GM18870 (cell line): ENCODE data around the gene CFAP157.

Experiments used
- ATAC-seq: cut with Tn5 transposase; IDR thresholded peaks from one replicate; pipeline ENCODE4 v1.9.1; 2021; ENCODE audit warnings: moderate library complexity; ENCODE audit not compliant: unreplicated experiment

CFAP157 gene

DNA sequence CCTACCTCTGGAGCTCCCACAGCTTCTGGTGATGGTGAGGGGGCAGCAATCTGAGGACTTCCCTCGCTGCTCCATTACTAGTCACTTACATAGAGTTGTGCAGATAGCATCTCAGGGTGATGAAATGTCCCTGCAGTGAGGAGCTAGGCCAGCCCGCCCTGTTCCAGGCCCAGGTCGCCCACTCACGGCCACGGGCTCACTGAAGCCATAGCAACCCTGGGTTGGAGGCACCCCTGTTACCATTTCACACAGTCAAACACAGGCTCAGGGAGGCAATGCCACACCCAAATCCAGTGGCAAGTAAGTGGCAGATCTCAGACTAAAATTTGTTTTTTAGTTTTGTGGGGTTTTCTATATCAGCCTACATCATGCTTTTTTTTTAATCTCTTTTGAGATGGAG is 52.1 kb downstream of the CFAP157 start:
- ATAC-seq: no peak

DNA sequence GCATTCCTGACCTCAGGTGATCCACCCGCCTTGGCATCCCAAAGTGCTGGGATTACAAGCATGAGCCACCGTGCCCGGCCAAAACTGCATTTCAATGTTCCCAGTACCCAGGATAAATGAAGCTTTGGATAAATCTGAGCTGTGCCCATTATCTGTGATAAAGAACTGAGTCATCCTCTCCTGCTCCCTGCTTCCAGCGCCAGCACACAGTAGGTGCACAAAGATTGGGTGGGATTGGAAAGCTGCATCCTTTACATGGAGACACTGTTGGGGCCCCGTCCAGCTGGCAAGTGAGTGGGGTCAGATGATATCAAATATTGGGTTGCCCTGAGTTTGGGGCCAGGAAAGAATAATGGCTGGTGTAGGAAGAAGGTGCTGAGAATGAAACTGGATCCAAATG is 54.3 kb downstream of the CFAP157 start:
- ATAC-seq: no peak

DNA sequence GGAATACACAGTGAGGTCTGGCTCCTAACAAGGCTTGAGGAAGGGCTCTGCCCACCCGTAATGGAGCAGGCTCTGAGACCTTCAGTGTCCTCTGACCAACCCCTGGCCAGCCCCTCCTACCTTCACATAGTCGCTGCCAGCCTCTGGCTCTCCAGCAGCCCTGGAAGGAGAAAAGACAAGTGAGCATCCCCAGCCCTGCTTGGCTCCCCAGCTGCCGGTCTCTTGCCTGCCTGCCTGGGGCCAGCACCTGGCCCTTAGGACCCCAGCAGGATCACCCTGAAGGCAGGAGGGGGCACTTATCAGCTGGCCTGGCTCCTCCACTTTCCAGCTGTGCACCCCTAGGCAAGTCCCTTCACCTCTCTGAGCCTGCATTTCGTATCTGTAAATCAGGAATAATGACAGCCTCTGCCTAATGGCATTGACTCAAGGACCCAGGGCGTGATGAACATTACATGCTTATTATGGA is 54.7 kb downstream of the CFAP157 start:
- no peak for ATAC-seq

DNA sequence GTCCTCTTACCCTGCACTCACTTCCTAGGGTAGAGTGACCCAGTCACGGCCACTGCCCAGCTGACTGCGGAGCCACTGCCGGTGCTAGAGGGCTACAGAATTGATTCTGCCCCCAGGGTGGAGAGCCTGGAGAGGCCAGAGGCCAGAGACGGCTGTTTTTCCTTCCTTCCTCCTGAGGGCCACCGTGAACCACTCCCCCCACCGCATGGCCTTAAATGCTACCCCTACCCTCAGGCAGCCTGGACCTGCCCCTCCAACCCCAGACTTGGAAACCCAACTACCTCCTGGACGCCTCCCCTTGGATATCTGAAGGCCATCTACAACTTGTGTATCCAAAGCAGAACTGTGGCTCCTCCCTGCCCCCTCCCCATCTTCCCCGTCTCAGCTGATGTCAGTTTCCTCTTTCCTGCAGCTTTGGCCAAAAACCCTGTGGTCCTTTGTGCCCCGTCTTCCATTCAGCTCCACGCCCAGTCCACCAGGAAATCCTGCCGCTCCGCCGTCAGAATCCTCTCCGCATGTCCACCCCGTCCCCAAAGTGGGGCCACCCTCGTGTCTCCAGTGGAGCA is 55.4 kb downstream of the CFAP157 start:
- ATAC-seq: no peak

DNA sequence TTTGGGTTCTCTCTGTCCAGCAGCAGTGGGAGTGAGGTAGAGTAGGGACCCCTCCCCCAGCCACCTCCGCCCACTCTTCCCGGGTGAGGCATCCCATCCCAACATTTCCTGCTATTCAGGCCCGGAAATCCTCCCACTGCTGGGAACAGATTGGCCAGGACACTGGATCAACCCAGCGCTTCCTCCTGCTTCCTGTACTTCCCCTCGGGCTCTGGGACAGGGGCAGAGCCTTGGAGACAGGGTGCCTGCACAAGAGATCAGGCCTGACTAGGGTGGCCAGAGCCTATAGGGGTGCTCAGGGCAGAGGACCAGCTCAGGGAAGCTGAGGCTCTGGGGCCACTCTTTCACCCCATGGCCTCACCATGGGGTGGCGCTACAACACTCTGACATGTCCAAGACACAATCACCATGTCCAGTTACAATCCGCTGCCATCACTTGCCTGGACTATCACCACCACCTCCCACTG is 57.2 kb downstream of the CFAP157 start:
- no peak for ATAC-seq

DNA sequence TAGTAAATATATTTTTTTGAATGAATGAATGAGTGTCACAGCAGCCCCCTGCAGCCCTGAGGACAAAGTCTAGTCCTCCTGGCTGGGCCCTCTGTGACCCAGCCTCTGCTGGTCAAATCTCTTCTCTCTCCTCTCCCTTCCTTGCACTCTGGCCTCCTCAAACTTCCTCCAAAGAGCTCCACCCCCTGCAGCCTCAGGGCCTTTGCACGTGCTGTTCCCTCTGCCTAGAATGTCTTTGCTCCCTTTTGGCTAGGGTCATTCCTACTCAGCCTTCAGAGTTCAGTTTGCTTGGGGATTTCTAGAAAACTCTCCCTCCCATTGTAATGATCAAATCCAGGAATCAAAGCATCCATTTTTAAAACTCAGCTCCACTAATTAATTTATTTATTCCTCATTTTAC is 58.6 kb downstream of the CFAP157 start:
- no peak for ATAC-seq
